GM21381 (cell line): ENCODE measurements around the gene ZNF410.
"Not testable (repeated sequence)": the region's sequence is repeated elsewhere in the genome, so short reads cannot be mapped to it uniquely, and the experiment has no call there.

Experiments
- ATAC-seq: cut with Tn5 transposase; IDR thresholded peaks from one replicate; pipeline ENCODE4 v1.9.1; 2021; ENCODE audit warnings: mild to moderate bottlenecking, moderate library complexity; ENCODE audit not compliant: unreplicated experiment

ZNF410 gene

DNA sequence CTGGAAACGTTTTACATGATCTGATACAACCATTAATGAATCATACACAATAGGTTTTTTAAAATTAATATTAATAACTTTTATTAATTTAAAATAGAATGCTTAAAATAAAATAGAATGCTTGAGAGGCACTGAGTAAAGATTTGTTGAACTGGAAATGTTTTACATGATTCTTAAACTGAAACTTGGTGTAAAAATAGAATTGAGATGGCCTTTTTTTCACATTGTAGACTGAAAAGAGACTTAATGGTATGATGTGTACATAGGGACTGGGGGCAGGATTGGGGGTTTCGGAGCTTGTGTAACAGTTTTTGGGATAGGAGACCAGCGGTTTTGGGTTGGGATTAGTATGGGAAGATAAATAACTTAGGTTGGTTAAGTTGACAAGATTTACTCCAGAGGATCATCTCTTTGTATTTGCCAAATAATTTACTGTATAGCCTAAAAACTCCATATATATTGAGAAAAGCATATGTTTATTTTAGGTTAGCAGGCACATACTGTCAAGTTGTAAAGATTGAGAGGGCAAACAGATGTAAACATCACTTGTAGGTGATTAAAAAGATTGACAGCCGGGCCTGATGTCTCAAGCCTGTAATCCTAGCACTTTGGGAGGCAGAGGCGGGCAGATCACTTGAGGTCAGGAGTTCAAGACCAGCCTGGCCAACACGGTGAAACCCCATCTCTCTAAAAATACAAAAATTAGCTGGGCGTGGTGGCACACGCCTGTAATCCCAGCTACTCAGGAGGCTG is 2.0 kb upstream of the ZNF410 start:
- ATAC-seq, result no peak

DNA sequence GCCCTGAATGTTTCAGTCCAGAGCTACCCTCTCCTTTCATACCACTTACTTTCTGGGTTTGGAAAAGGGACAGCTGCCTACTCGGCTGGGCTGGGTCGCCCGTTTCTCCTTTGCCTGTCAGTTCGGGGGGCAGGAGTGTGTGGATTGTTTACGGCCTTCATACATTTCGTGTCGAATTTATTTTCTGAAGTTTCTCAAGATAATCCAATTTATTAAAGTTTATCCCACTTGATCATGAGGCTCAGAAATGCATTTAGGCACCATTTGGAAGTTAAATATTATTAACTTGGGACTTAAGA is 608 bp downstream of the ZNF410 start:
- no peak for ATAC-seq

DNA sequence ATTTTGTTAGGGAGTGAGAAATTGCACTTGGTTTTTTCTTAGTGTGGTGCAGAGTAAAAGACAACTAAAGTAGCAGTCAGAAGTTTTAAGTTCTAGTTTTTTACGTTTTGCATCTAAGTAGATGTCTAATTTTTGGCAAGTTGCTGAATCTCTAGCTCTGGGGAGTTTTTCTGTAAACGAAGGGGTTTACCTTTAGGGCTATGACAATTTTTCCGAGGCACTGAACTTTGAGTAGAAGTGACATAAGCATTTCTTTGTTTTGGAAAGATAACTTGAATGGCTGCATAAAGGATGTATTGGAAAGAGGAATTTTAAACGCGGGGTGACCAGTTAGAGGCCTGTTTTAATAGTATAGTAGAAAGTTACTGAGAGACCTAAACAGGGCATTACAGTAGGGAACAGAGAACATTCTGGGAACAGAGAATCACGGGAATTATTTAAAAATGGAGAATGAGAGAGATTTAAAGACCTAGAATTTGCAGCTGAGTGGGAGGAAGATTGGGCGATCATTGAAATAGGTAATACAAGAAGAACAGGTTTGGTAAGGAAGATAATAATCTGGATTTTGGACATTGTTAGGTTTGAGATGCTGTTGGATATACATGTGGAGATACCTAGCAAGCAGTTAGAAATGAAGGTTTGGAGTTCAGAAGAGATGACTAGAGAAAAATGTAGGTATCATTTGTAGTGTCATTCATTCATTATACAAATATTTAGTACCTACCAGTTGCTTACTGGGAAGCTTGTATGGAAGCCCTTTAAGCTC is 1.2 kb downstream of the ZNF410 start:
- ATAC-seq, result no peak

DNA sequence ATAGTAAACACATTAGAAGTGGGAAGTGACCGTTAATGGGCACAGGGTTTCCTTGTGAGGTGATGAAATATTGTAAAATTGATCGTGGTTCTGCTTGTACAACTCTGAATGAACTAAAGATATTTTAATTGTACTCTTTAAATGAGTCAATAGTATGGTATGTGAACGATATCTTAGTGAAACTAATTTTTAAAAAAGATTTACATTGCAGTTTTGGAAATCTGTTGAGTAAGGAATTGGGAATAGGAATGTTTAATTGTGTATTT is 1.7 kb downstream of the ZNF410 start:
- no peak for ATAC-seq

DNA sequence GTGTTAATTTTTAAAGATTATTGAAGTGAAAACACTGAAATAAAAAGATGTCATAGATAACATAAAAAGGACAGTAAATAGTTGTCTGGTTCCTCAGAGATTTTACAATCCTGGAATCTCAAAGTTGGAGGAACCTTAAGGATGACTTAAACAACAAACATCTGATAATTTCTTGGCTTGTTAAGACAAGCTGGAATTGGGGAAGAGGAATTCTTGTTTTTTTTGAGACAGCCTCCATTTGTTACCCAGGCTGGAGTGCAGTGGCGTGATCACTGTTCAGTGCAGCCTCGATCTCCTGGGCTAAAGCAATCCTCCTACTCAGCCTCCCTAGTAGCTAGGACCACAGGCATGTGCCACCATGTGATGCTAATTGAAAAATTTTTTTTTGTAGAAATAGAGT is 2.3 kb downstream of the ZNF410 start:
- ATAC-seq, result no peak

DNA sequence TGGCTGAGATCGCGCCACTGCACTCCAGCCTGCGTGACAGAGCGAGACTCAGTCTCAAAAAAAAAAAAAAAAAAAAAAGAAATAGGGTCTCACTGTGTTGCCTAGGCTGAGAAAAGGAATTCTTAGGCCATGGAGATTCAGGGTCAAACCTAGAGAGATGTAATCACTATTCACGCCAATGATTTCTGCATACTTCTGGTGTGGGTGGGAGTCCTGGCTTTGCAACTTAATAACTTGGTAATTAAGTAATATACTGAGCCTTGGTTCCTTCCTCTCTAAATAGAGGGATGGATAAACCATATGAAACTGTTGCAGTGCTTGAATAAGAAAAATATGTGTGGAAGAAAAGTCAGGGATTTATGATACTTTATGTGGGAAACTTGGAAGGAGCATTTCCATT is 2.7 kb downstream of the ZNF410 start:
- ATAC-seq, result no peak

DNA sequence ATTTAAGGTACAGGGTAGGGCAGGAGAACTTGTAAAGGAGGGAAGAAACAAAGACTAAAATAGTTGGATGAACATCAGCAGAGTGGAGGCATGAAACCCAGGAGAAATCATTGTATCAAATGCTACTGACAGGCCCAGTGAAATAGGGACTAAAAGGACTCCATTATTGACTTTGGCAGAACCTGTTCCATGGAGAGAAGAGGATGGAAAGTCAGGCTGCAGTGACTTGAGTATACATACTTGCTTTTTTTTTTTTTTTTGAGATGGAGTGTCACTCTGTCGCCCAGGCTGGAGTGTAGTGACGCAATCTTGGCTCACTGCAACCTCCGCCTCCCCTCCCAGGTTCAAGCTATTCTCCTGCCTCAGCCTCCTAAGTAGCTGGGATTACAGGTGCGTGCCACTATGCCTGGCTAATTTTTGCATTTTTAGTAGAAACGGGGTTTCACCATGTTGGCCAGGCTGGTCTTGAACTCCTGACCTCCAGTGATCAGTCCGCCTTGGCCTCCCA is 7.6 kb downstream of the ZNF410 start:
- ATAC-seq, result not testable (repeated sequence)

DNA sequence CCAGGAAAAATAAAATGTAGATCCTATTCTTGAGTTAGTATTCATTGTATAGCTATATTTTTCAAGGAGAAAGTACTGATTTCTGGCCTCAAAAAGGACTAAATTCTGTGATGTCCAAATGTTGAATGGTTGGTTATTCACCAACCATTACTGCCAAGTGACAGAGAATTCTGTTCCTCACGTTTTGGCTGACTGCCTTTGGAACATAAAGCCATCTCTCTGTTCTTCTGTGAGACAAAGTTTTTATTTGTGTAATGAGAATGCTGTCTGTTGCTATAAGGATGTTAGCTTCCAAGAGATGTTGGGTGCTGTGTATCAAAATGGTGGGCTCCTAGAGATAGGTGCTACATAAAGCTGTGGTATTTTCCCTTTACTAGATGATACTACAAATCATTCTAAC is 9.3 kb downstream of the ZNF410 start:
- ATAC-seq, result no peak

DNA sequence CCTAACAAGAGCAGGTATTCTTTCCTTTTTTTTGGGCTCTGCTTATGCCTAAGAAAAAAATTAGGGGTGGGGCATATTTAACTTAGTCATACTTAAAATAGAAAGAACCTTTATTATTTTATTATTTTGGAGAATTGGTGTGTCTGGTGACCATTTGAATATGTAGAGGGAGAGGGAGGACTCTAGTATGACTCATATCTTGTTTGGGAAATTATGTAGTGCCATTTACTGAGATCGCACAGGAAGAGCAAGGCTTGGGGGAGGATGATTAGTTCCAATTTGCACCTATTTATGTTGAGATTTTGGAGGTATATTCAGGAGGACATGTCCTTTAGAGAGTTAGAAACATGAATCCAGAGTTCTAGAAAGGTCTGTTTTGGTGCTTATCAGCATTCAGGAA is 9.9 kb downstream of the ZNF410 start:
- ATAC-seq, result no peak

DNA sequence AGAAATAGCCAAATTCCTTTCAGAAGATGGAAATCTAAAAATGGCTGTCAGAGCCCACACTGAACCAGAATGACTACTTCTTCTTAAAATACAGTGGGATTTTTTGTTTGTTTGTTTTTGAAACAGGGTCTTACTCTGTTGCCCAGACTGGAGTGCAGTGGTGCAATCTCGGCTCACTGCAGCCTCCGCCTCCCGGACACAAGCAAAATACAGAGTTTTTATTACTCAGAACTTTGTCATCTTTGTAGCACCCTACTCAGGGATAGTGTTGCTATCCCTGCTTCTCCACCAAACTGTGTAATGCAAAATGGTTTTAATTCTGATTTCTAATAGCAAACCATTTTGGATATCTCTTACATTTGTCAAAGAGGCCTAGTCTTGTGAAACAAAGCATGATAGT is 16.4 kb downstream of the ZNF410 start:
- ATAC-seq, result no peak

DNA sequence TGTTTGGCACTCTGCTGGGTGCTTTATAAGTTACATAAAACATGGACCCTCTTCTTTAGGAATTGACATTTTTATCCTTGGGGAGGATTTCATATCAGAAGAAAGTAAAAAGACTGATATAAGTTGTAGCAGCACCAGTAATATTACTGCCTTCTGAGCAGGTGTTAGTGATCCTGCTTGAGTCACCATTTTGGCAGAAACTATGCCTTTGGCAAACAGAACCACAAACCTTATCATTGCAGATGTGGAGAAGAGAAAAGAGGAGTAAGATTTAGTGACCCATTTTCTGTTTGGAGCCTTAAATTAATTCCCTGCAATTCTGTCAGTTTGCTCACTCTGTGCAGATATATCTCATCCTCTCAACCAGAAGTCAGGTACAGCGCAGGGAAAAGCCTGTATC is 23.0 kb downstream of the ZNF410 start:
- no peak for ATAC-seq

DNA sequence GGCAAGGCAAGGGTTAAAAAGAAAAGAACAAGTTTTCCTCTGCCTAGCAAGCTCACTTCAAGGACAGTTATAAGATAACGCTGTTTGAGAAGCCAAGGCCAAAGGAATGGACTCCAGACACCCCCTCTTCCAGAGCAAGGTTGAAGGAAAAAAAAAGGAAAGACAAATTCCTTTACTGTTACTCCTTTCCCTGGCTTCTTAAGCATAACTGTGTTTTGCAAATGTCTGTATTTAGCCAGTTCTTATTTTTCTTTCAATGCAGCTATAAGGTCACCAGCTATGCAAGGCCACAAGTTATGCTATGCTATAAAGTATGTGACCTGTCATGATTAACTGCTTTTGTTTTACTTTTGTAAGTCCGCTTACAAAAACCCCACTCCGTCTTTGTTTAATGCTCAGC is 26.6 kb downstream of the ZNF410 start:
- ATAC-seq, result no peak

DNA sequence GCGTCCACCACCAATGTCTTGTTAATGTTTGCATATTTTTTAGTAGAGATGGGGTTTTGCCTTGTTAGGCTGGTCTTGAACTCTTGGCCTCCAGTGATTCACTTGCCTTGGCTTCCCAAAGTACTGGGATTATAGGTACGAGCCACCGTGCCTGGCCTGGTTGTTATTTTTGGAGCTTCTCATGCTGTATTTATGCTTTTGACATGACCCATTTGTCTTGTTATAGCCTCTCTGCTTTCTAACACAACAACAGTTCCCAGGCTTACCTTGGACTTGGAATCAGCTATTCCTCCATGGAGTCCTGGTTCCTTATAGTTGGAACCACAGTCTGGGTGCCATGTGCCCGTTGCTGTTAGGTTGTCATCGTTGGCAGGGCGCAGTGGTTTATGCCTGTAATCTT is 29.7 kb downstream of the ZNF410 start:
- no peak for ATAC-seq

DNA sequence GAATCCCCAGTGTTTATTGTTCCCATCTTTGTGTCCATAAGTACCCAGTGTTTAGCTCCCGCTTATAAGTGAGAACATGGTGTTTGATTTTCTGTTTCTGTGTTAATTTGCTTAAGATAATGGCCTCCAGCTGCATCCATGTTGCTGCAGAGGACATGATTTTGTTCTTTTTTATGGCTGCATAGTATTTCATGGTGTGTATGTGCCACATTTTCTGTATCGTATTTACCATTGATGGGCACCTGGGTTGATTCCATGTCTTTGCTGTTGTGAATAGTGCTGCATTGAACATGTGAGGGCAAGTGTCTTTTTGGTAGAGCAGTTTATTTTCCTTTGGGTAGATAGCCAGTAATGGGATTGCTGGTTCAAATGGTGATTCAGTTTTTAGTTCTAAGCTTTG is 32.8 kb downstream of the ZNF410 start:
- not testable (repeated sequence) for ATAC-seq

DNA sequence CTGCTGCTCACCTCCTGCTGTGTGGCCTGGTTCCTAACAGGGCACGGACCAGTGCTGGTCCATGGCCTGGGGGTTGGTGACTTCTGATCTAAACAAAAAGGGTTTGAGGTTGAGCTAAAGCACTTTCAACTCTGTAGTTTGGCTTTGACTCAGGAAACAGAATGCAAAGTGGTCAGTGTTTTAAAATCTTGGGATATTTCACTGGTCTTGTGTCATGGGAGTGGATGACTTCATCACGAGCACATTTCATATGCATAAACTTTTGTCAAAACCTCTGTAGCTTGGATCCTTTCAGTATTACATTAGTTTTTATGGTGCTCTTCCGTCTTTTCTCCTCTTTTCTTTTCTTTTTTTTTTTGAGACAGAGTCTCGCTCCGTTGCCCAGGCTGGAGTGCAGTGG is 37.7 kb downstream of the ZNF410 start:
- no peak for ATAC-seq

DNA sequence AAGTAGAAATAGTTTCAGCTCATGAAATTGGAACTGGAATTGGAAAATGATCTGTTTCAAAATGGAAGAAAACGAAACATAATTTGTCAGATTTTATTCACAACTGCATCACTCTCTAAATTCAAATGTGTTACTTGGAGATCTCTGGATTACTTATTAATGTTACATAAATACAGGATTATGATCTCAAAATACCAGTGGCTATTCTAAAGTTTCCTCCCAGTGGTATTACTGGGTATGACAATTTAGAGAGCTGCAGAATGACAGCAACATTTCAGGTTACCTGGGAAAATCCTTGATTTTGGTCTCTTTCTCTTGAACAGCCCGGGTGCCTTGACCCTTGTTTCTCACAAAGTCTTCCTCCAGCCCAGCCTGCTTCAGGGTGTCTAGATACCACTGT is 49.0 kb downstream of the ZNF410 start:
- ATAC-seq, result no peak

DNA sequence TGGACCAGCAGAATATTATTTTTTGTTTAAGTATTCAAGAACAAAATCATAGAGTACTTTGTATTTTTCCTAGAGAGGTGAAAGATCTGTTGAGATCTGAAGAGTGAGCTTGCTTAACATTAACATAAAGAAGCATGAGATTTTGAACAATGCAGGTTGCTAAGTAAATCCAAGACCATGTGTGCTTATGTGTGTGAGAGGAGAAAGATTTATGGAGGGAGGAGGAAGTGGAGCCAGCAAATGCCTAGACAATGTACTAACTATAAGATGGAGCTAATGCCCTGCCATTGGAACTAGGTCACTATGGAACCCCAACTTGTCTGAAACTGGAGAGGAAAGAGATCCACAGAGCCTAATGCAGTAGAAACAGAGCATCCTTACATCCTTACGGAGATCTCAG is 49.9 kb downstream of the ZNF410 start:
- ATAC-seq, result no peak

DNA sequence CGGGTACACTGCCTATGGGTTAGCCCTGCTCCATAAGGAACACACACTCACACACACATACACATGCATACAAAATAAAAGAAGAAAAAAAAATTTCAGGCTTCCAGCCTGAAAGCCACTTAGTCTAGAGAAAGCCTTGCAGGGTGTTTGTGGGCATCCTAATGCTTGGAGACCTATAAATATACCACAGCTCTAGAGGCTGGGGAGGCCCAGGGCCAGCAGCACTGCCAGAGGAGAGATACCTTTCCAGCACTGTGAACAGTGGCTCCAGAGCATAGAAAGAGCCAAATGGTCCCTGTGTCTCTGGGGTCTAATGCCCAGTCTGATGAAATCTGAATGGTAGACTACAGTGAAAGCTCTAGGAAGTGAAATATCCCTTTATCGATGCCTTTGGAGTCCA is 50.4 kb downstream of the ZNF410 start:
- ATAC-seq, result no peak

DNA sequence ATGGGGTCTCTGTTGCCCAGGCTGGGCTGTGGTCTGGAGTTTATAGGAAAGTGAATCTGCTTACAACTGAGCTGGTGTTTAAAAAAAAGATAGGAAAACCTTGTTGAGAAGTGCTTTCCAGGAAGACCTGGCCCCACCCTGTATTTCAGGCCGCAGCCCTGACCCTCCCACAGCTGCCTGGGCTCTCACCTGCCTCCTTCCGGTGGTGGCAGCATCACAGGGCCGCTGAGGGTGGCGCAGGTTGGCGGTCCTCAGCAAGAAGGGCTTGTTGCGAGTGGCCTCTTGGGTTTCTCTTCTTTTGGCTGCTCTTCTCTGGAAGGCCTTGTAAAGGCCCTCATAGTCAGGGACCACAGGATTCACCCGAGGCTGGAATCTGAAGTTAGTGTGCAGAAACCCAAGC is 55.5 kb downstream of the ZNF410 start:
- ATAC-seq, result no peak

DNA sequence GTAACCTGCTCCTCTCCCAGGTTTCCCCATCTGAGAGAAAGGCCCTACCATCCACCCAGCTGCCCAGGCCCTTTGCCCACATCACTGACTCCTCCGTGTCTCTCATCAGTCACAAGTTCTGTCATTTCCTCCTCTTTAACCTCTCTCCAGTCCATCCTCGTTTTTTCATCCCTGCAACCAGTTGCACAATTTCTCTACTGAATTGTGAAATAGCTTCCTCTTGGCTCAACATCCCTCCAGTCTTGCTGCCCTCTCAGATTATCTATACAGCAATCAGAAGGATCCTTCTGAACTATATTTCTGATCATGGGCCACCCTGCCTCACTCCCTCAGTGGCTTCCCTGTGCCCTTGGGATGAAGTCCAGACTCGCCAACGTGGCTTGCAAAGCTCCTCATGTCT is 56.4 kb downstream of the ZNF410 start:
- ATAC-seq, result no peak

DNA sequence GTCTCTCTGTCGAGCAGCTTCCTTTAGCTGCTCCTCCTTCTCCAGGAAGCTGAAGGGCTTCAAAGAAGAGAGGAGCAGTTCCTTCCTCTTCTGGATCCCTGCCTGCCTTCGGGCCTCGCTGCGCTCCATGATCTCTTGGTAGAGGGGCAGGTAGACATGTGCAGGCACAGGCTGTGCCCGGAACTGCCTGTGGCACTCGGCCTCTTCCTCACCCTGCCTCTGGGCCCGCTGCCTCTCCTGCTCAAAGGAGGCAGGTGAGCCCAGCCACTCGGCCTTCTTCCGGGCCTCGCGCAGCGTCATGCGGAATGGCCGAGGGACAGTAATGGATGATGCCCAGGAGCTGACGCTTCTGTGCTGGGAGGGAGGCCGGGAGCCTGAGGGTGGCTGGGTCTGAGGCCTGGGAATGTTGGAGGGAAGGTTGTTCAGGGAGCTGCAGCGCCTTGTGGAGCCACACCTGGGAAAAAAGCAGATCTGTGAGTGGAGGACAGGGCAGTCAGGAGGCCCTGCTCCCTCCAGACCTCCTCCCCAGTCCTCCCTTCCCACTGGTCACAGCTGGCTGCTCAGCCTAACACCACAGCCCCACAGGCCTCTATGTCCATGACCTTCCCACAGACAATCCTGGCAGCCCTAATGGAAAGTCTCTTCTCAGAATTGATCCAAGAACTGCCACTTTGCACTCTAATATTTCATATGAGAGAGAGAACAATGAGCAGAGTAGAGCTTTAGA is 57.9 kb downstream of the ZNF410 start:
- ATAC-seq, result no peak

DNA sequence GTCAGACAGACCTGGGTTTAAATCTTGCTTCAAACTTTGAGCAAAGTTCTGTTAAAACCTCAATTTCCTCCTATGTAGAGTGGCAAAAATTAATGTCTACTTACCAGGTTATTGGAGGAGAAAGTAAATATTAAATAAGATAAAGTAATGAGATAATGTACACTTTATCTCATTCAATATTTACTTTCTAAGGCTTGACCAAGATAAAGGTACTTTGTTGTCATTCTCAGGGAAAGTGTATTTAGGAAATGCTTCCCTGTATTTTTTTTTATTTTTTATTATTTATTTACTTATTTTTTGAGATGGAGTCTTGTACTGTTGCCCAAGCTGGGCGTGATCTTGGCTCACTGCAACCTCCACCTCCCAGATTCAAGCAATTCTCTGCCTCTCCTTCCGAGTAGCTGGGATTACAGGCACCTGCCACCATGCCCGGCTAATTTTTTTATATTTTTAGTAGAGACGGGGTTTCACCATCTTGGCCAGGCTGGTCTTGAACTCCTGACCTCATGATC is 58.6 kb downstream of the ZNF410 start:
- ATAC-seq, result no peak
